ENCODE measurements around the gene DOCK4. TPM values are rescaled to one million over a fixed set of nuclear protein-coding genes. Genes with fewer than 3 reads are reported as not detected.

Gene DOCK4
- total and polyA plus RNA-seq, 2 of the 8 experiments (the other 6 are each of a cell fraction or from before 2014, with no cell fraction given): 5.1 to 23.6 TPM

DNA sequence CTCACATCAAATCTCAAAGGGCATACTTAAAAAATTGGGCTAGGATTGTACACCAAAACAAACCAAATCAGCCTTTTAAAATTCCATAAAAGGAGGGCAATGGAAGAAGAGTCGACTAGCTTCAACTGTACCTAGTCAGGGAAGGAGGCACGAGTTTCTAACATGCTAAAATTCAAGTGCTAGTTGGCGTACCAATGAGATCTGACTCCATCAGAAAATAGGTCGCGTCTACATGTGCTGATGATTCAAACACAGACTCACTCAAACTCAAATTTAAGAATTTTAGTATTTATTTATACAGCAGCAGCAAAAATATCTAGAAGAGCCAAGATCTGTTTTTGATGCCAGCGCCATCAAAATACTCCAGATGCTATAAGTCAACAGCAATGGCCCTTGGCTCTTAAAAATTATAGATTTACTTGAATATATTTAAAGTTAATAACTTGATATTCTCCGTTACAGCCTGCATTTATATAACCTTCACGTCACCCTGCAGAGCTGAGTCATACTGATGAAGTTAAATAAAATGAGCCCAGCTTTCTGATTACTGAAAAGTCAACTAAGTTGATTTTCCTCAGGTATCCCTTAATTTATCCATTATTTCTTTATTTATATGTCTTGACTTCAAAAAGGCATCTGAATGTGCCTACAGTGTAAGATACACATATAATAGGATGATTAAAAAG lies 341.8 kb downstream of the DOCK4 start (continued):
- TF ChIP-seq CHD7 (IDR thresholded peaks at IDR 0.05; ENCODE audit: insufficient replicate concordance, low read length) (no peak), ZNF274 (IDR thresholded peaks at IDR 0.05; ENCODE audit: borderline replicate concordance, extremely low read depth, low read length) (no peak), YY1 (IDR thresholded peaks at IDR 0.05; ENCODE audit: low read depth, low read length) (no peak), CTBP2 (IDR thresholded peaks at IDR 0.05; ENCODE audit: borderline replicate concordance, insufficient read depth, insufficient read length, low read length) (no peak), BACH1 (IDR thresholded peaks at IDR 0.05; ENCODE audit: low read length) (no peak), NANOG (IDR thresholded peaks at IDR 0.05; ENCODE audit: insufficient read depth, low read depth, low read length, poor library complexity, severe bottlenecking) (no peak)

Measured in H1 (cell line).